PC-9 (cell line): ENCODE measurements around the gene POMGNT1. TPM values are rescaled to one million over a fixed set of nuclear protein-coding genes. Genes with fewer than 3 reads are reported as not detected.
A peak's percentile ranks its signal among the peaks of the same experiment; 100 is the strongest.
"Not testable (repeated sequence)": the region's sequence is repeated elsewhere in the genome, so short reads cannot be mapped to it uniquely, and the experiment has no call there.

ENCODE experiments used
- BruUV-seq: library from RNA; stranded (reverse); fragments of 400-500 nt; replicated peaks from 2 replicates; lab custom pipeline; 2021; lab: Mats Ljungman, UMichigan
- CTCF ChIA-PET: fragments of 300-600 bp; sonication (Branson Sonifier 250); formaldehyde crosslinking; loops from one replicate; lab custom pipeline; 2022; ENCODE audit warnings: antibody characterized with exemption; lab: Charles Lee
- POLR2A ChIA-PET: fragments of 300-600 bp; sonication (Branson Sonifier 250); formaldehyde crosslinking; loops from one replicate; lab custom pipeline; 2022; ENCODE audit warnings: antibody characterized with exemption; ENCODE audit not compliant: unreplicated experiment; lab: Charles Lee
- DNase-seq, 2 experiments: peaks; one replicate each; pipeline versions ENCODE4 v3.0.0 to v3.0.0-alpha.2; 2015 to 2022; ENCODE audit warnings: mixed read lengths in 1 of 2
- H2AFZ ChIP-seq: fragments of 200-600 bp; sonication (generic); 2 replicates; pipeline ENCODE4 v1.8.1; 2017; ENCODE audit warnings: antibody characterized with exemption
- H3F3A ChIP-seq: fragments of 200-600 bp; sonication (generic); 2 replicates; pipeline ENCODE4 v1.8.1; 2017; ENCODE audit warnings: antibody characterized with exemption, mild to moderate bottlenecking, low read depth; ENCODE audit not compliant: insufficient read depth
- H3K27ac ChIP-seq: fragments of 200-600 bp; sonication (generic); 2 replicates; pipeline ENCODE4 v1.6.1; 2016; ENCODE audit warnings: mixed run types
- H3K27me3 ChIP-seq: fragments of 200-600 bp; sonication (generic); 2 replicates; pipeline ENCODE4 v1.6.1; 2016; ENCODE audit warnings: low read depth, mixed run types; ENCODE audit not compliant: insufficient read depth
- H3K36me3 ChIP-seq: fragments of 200-600 bp; sonication (generic); 2 replicates; pipeline ENCODE4 v1.6.1; 2016; ENCODE audit warnings: low read depth, mixed run types
- H3K4me1 ChIP-seq: fragments of 200-600 bp; sonication (generic); replicated peaks from 2 replicates; pipeline ENCODE4 v1.6.1; 2016; ENCODE audit warnings: mixed run types; ENCODE audit not compliant: insufficient read depth
- H3K4me2 ChIP-seq: fragments of 200-600 bp; sonication (generic); 2 replicates; pipeline ENCODE4 v1.6.1; 2017; ENCODE audit warnings: mixed run types
- H3K4me3 ChIP-seq: fragments of 200-600 bp; sonication (generic); 2 replicates; pipeline ENCODE4 v1.6.1; 2016; ENCODE audit warnings: mixed run types
- H3K79me2 ChIP-seq: fragments of 200-600 bp; sonication (generic); 2 replicates; pipeline ENCODE4 v1.6.1; 2017; ENCODE audit warnings: low read depth, mixed run types
- H3K9me2 ChIP-seq: fragments of 200-600 bp; sonication (generic); 2 replicates; pipeline ENCODE4 v1.8.1; 2017; ENCODE audit warnings: mild to moderate bottlenecking; ENCODE audit not compliant: insufficient read depth
- H3K9me3 ChIP-seq: fragments of 200-600 bp; sonication (generic); 2 replicates; pipeline ENCODE4 v1.8.1; 2016; ENCODE audit warnings: low read depth; ENCODE audit not compliant: insufficient read depth
- H4K20me1 ChIP-seq: fragments of 200-600 bp; sonication (generic); 2 replicates; pipeline ENCODE4 v1.8.1; 2017; ENCODE audit not compliant: insufficient read depth
- CTCF ChIP-seq: fragments of 200-600 bp; sonication (generic); conservative IDR thresholded peaks from 2 replicates; pipeline ENCODE4 v1.6.1; 2017; ENCODE audit warnings: mixed run types, antibody characterized with exemption, mild to moderate bottlenecking, moderate library complexity
- EZH2 ChIP-seq: fragments of 200-600 bp; sonication (generic); IDR thresholded peaks from 2 replicates; pipeline ENCODE4 v1.8.0; 2017; ENCODE audit warnings: antibody characterized with exemption, low read depth
- intact Hi-C: fragments of 100-400 bp; cut with micrococcal nuclease; formaldehyde crosslinking; loops from one replicate; pipeline ENCODE4 v1.10.0; 2022; ENCODE audit not compliant: unreplicated experiment
- total RNA-seq: library from RNA; stranded (reverse); gene quantifications from 2 replicates; pipeline ENCODE4 v1.2.3, GENCODE V29; 2021

The POMGNT1 gene
- total RNA-seq, 1 experiment from 2014 or later = 82.6 TPM

- no peak overlapping the region for H2AFZ ChIP-seq
- no peaks in the 10 kb centered on the region for H3K9me3 ChIP-seq
- TF ChIP-seq CTCF (no peak), EZH2 (no peak)
- no peaks in the 10 kb centered on the region for H3K79me2 ChIP-seq
- no peak for DNase-seq
- peaks cover 6% of the 10 kb centered on the region; the same call in 1 of the 2 replicates for H3F3A ChIP-seq
- POLR2A ChIA-PET = interaction anchor here (0.6 to 1.1 kb wide), 2 partner anchors 43 to 1495 kb away, joined by 3 to 6 read pairs; no protein-coding TSS in a partner anchor
- H3K4me1 ChIP-seq = peaks cover 5% of the 10 kb centered on the region
- H3K9me2 ChIP-seq = no peaks in the 10 kb centered on the region
- no peaks in the 10 kb centered on the region for H4K20me1 ChIP-seq
- H3K4me2 ChIP-seq = no peak overlapping the region
- intact Hi-C loops = loop anchor here (10.0 kb wide), 2 partner anchors 730 to 1210 kb away; partner anchors contain the start of genes HECTD3, TESK2 and UROD
- no TSS peak for BruUV-seq
- H3K27ac ChIP-seq = no peak overlapping the region
- H3K27me3 ChIP-seq = no peaks in the 10 kb centered on the region
- CTCF ChIA-PET = interaction anchor here (0.7 to 1.9 kb wide), 3 partner anchors 22 to 176 kb away, joined by 3 to 26 read pairs (median 3); partner anchors contain the start of gene RAD54L
- no peak overlapping the region for H3K4me3 ChIP-seq
- H3K36me3 ChIP-seq = no peaks in the 10 kb centered on the region
Measured at GRCh38 chr1:46224966-46225365, 26.7 kb upstream of the POMGNT1 start.

GRCh38 chr1:46223472-46223943 is 25.3 kb upstream of the POMGNT1 start:
- Histone ChIP-seq H3K9me2 (no peaks in the 10 kb centered on the region), H3F3A (peaks cover 6% of the 10 kb centered on the region; the same call in 1 of the 2 replicates), H3K4me2 (peak overlapping the region; percentile 27; the same call in 1 of the 2 replicates), H3K4me3 (no peak overlapping the region), H4K20me1 (no peaks in the 10 kb centered on the region), H3K79me2 (no peaks in the 10 kb centered on the region), H2AFZ (no peak overlapping the region), H3K27me3 (no peaks in the 10 kb centered on the region), H3K36me3 (no peaks in the 10 kb centered on the region), H3K4me1 (peaks cover 5% of the 10 kb centered on the region), H3K27ac (no peak overlapping the region), H3K9me3 (no peaks in the 10 kb centered on the region)
- DNase-seq = peak; percentile 81 to 87
- ChIA-PET POLR2A (interaction anchor here (0.6 to 1.3 kb wide), 9 partner anchors 13 to 1437 kb away, joined by 3 to 20 read pairs (median 4); no protein-coding TSS in a partner anchor), CTCF (interaction anchor here (0.6 to 1.9 kb wide), 19 partner anchors 9 to 339 kb away, joined by 3 to 58 read pairs (median 4); partner anchors contain the start of genes POMGNT1 and RAD54L)
- TF ChIP-seq EZH2 (no peak), CTCF (peak; percentile 97)
- intact Hi-C loops = loop anchor here (1.0 to 10.0 kb wide), 7 partner anchors 25 to 1209 kb away; partner anchors contain the start of genes HECTD3, POMGNT1, TESK2 and UROD
- BruUV-seq = no TSS peak

- BruUV-seq, H3K27me3 ChIP-seq, H3K4me3 ChIP-seq, H3K27ac ChIP-seq, H3K9me3 ChIP-seq, H3K36me3 ChIP-seq, H4K20me1 ChIP-seq, H3F3A ChIP-seq, H3K4me1 ChIP-seq, H2AFZ ChIP-seq, H3K9me2 ChIP-seq, DNase-seq, H3K79me2 ChIP-seq: not testable (repeated sequence)
- ChIA-PET POLR2A (interaction anchor here (0.6 to 1.3 kb wide), 6 partner anchors 12 to 1208 kb away, joined by 3 to 20 read pairs (median 6); no protein-coding TSS in a partner anchor), CTCF (interaction anchor here (0.7 to 1.9 kb wide), 14 partner anchors 9 to 338 kb away, joined by 3 to 58 read pairs (median 4); partner anchors contain the start of genes POMGNT1 and RAD54L)
- intact Hi-C loops = loop anchor here (1.0 to 10.0 kb wide), 7 partner anchors 25 to 1208 kb away; partner anchors contain the start of genes HECTD3, POMGNT1, TESK2 and UROD
- peak overlapping the region; percentile 27; the same call in 1 of the 2 replicates for H3K4me2 ChIP-seq
Measured at GRCh38 chr1:46223055-46223454, 24.8 kb upstream of the POMGNT1 start.
